H1 (cell line): Measurements from ENCODE around the gene SLC22A13. TPM values are rescaled to one million over a fixed set of nuclear protein-coding genes. Genes with fewer than 3 reads are reported as not detected.

Source experiments
- CTBP2 ChIP-seq: IDR thresholded peaks from 2 replicates; pipeline ENCODE4 v1.7.0; 2011; ENCODE audit warnings: borderline replicate concordance, mild to moderate bottlenecking, moderate library complexity, mixed read lengths, low read length; ENCODE audit not compliant: insufficient read depth, insufficient read length
- KDM4A ChIP-seq: IDR thresholded peaks from one replicate; pipeline ENCODE4 v1.7.1; 2012; ENCODE audit warnings: low read depth, mild to moderate bottlenecking, moderate library complexity, low read length, inconsistent platforms; ENCODE audit not compliant: severe bottlenecking
- MAFK ChIP-seq: IDR thresholded peaks from 2 replicates; pipeline ENCODE4 v1.6.1; 2012; ENCODE audit warnings: low read depth, mild to moderate bottlenecking, improper control_type of control experiment, low read length
- RFX5 ChIP-seq: IDR thresholded peaks from 2 replicates; pipeline ENCODE4 v1.6.1; 2011; ENCODE audit warnings: low read depth, low read length, improper control_type of control experiment, borderline replicate concordance
- SIX5 ChIP-seq: IDR thresholded peaks from 2 replicates; pipeline ENCODE4 v1.6.1; 2011; ENCODE audit warnings: mild to moderate bottlenecking, low read depth, low read length
- SP2 ChIP-seq: IDR thresholded peaks from 2 replicates; pipeline ENCODE4 v1.6.1; 2012; ENCODE audit warnings: mild to moderate bottlenecking, low read length, inconsistent platforms
- USF2 ChIP-seq: IDR thresholded peaks from 2 replicates; pipeline ENCODE4 v1.6.1; 2011; ENCODE audit warnings: low read length, improper control_type of control experiment
- polyA plus RNA-seq, 7 experiments: library from polyadenylated mRNA; depleted of rRNA in 3 of 7; stranded (reverse) in 5 of 7; unstranded in 2 of 7; fragments of >200 nt in 5 of 7; fragments of 200-250 nt in 2 of 7; gene quantifications; 1 replicate in 5 of 7; 2 replicates in 1 of 7; 4 replicates in 1 of 7; pipeline versions ENCODE4 v1.2.1 to v1.2.3, GENCODE V29; 2011 to 2013; ENCODE audit warnings: missing spikeins in 2 of 7, mixed read lengths in 2 of 7
- total RNA-seq: library from RNA; stranded (reverse); fragmentation: NEBNext Ultra II Directional; extraction: Animal tissue kit (Norgen Biotek cat#: 25700); gene quantifications from 2 replicates; pipeline ENCODE4 v1.2.1, GENCODE V29; 2021

SLC22A13 gene
- total and polyA plus RNA-seq, 2 of the 8 experiments (the other 6 are each of a cell fraction or from before 2014, with no cell fraction given): 0.05 to 0.41 TPM

DNA sequence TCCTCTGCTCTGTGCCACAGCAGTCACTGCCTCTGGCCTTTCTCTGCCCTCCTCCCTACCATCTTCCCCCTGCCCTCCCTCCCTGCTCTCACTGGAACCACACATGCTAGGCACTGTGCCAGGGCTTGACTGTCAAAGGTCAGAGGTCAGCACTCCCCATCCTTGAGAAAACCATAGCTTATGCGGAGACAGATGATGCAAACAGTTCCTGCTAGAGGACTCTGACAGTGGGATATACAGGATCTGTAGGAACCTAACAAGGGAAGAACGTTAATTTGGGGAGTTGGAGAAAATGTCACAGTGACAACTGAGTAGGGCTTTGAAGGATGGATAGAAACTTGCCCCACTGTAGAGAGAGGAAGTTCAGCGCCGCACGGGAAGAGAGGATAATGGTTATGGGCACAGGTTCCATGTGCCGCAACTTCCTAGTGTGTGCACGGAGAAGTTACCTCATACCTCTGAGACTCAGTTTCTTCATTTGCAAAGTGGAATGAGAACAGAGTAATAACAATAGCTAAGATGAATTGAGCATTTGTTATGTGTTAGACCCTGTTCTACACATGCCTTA is 51.7 kb downstream of the SLC22A13 start (continued):
- TF ChIP-seq RFX5: no peak
- TF ChIP-seq SIX5: no peak
- TF ChIP-seq USF2: no peak
- TF ChIP-seq CTBP2: no peak
- no peak for TF ChIP-seq SP2
- no peak for TF ChIP-seq MAFK
- no peak for TF ChIP-seq KDM4A
